ENCODE data around the gene ACER1. TPM values are rescaled to one million over a fixed set of nuclear protein-coding genes. Genes with fewer than 3 reads are reported as not detected.
"Not testable (repeated sequence)": the region's sequence is repeated elsewhere in the genome, so short reads cannot be mapped to it uniquely, and the experiment has no call there.

ACER1 gene
- total RNA-seq, 1 donor from 2014 or later = not detected

GRCh38 chr19:6354098-6354674 is 20.8 kb upstream of the ACER1 start:
- no peak for DNase-seq

GRCh38 chr19:6352381-6353165 is 19.2 kb upstream of the ACER1 start:
- DNase-seq = no peak
- no peaks in the 10 kb centered on the region for H3K4me1 ChIP-seq
- H3K4me3 ChIP-seq = no peak overlapping the region
- H3K27me3 ChIP-seq (ENCODE audit: low read depth) = no peaks in the 10 kb centered on the region
- intact Hi-C loops (cut with micrococcal nuclease) = no loop called here
- peaks cover 4% of the 10 kb centered on the region for H3K9me3 ChIP-seq (replicated peaks)
- H3K36me3 ChIP-seq = no peaks in the 10 kb centered on the region
- TF ChIP-seq CTCF (IDR thresholded peaks at IDR 0.05; ENCODE audit: borderline replicate concordance) = no peak
- H3K27ac ChIP-seq (replicated peaks) = no peak overlapping the region

More at GRCh38 chr19:6354098-6354674, 20.8 kb upstream of the ACER1 start:
- H3K27me3 ChIP-seq (ENCODE audit: low read depth) = no peaks in the 10 kb centered on the region
- H3K9me3 ChIP-seq (replicated peaks) = peaks cover 4% of the 10 kb centered on the region
- peak; percentile 45 for TF ChIP-seq CTCF (IDR thresholded peaks at IDR 0.05; ENCODE audit: borderline replicate concordance)
- intact Hi-C loops (cut with micrococcal nuclease) = no loop called here
- no peak overlapping the region for H3K27ac ChIP-seq (replicated peaks)
- H3K36me3 ChIP-seq = no peaks in the 10 kb centered on the region
- H3K4me3 ChIP-seq = no peak overlapping the region
- no peaks in the 10 kb centered on the region for H3K4me1 ChIP-seq

GRCh38 chr19:6350688-6351087 is 17.3 kb upstream of the ACER1 start:
- H3K27ac ChIP-seq (replicated peaks) = no peak overlapping the region
- intact Hi-C loops (cut with micrococcal nuclease) = no loop called here
- H3K27me3 ChIP-seq (ENCODE audit: low read depth) = no peaks in the 10 kb centered on the region
- H3K4me3 ChIP-seq = no peak overlapping the region
- H3K9me3 ChIP-seq (replicated peaks) = peaks cover 4% of the 10 kb centered on the region
- TF ChIP-seq CTCF (IDR thresholded peaks at IDR 0.05; ENCODE audit: borderline replicate concordance) = no peak
- H3K36me3 ChIP-seq = no peaks in the 10 kb centered on the region
- no peak for DNase-seq
- no peaks in the 10 kb centered on the region for H3K4me1 ChIP-seq

- H3K27ac ChIP-seq (replicated peaks); DNase-seq; H3K27me3 ChIP-seq (ENCODE audit: low read depth); H3K4me3 ChIP-seq; H3K36me3 ChIP-seq; intact Hi-C loops (cut with micrococcal nuclease); H3K9me3 ChIP-seq (replicated peaks); H3K4me1 ChIP-seq: not testable (repeated sequence)
Observed at GRCh38 chr19:6349271-6349670, 15.9 kb upstream of the ACER1 start.

GRCh38 chr19:6343462-6343861 is 10.1 kb upstream of the ACER1 start:
- H3K4me1 ChIP-seq = no peaks in the 10 kb centered on the region
- H3K9me3 ChIP-seq (replicated peaks) = no peaks in the 10 kb centered on the region
- H3K27ac ChIP-seq (replicated peaks) = no peak overlapping the region
- TF ChIP-seq CTCF (IDR thresholded peaks at IDR 0.05; ENCODE audit: borderline replicate concordance) = no peak
- no peaks in the 10 kb centered on the region for H3K36me3 ChIP-seq
- H3K27me3 ChIP-seq (ENCODE audit: low read depth) = peaks cover 17% of the 10 kb centered on the region
- DNase-seq = no peak
- H3K4me3 ChIP-seq = no peak overlapping the region
- intact Hi-C loops (cut with micrococcal nuclease) = no loop called here

All from left ventricle myocardium inferior (tissue), 1 donor.